Stimulated activated CD4-positive, alpha-beta T cell treated with anti-CD3 and anti-CD28 coated beads, Interleukin-4, amount 100 ng/mL, for 1 hour (primary cell): ENCODE results near the gene WNT9B.

Experiments
- DNase-seq: peaks from one replicate; pipeline ENCODE4 v3.0.0-alpha.2; 2020

Gene WNT9B

DNA sequence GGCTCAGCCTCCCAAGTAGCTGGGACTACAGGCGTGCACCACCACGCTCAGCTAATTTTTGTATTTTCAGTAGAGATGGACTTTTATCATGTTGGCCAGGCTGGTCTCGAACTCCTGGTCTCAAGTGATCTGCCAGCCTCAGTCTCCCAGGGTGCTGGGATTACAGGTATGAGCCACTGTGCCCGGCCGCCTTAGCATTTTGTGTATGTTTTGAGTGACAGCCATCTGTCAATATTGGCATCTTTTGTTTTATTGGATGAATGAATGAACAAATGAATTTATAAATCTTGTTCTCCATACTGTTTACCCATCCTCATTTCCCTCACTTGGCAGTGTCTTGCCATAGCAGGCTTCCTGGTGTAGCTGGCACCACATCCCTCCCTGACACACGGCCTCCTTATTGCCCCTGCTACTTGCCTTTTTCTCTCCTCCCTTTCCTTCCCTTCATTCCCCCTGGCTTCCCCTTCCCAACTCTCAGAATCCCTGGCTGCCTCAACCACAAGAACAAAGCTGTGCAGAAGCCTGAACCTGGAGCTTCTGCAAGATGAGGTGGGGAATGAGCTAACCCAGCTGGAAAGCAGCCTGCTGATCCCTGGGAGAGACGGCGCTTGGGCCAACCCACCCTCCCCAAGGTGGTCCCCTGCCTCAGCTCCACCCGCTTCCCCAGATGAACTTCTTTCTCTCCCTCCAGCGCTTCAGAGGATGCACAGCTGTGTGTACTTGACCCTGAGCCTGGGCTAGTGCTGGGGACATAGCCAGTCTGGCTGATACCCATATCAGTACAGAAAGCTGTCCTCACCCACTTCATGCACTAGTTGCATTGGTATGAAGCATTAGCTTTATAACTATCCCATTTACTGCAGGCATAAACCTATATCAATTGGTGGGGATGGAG lies 34.3 kb downstream of the WNT9B start:
- no peak for DNase-seq

DNA sequence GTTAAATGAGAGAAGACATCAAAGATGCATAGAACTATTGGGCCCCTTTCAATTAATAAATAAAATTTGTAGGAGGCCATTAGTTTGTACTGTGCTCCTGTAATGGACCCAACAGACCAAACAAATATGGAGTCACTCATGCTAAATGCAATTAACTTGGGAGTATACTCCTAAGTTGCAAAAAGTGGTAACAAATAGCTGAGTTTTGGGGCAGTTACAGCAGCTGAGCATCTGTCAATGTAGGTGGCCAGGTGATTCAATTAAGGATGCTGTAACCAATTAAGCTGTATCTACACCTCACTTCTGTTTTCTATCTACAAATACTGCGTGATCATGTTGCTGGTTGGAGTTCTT lies 34.9 kb downstream of the WNT9B start:
- no peak for DNase-seq

- no peak for DNase-seq
Measured at GRCh38 chr17:46887717-46888116, 36.3 kb downstream of the WNT9B start.

GRCh38 chr17:46888727-46889126 lies 37.3 kb downstream of the WNT9B start:
- DNase-seq, result no peak

- DNase-seq, result no peak
Measured at GRCh38 chr17:46889519-46889918, 38.1 kb downstream of the WNT9B start.

DNA sequence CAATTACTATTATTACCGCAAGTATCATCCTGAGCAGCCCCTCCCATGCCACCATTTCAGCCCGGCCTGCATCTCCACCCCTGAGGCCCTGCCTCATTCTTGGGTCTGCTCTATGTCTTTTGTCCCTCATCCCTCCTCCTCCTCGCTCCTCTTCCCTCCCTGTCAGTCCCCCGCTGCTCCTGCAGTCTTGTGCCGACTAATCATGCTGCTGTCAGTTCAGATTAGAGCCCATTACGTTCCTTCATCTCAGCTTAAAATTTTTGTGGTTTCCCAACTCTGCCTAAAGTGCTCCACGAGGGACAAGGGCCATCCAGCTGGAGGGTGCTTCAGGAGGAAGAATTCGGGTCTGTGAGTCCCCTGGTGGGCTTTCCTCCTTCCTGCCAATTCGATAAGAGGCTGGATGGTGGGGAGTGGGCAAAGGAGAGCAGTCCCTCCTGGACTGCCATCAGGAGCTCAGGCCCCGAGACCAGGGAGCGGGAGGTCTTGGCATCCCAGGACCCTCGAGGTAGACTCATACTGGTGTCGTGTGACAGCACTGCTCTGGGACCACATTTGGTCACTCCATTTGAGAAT lies 38.7 kb downstream of the WNT9B start:
- no peak for DNase-seq

GRCh38 chr17:46890638-46891037 lies 39.3 kb downstream of the WNT9B start:
- no peak for DNase-seq

GRCh38 chr17:46892192-46892703 lies 40.9 kb downstream of the WNT9B start:
- DNase-seq, result no peak

GRCh38 chr17:46894024-46894423 lies 42.6 kb downstream of the WNT9B start:
- no peak for DNase-seq

DNA sequence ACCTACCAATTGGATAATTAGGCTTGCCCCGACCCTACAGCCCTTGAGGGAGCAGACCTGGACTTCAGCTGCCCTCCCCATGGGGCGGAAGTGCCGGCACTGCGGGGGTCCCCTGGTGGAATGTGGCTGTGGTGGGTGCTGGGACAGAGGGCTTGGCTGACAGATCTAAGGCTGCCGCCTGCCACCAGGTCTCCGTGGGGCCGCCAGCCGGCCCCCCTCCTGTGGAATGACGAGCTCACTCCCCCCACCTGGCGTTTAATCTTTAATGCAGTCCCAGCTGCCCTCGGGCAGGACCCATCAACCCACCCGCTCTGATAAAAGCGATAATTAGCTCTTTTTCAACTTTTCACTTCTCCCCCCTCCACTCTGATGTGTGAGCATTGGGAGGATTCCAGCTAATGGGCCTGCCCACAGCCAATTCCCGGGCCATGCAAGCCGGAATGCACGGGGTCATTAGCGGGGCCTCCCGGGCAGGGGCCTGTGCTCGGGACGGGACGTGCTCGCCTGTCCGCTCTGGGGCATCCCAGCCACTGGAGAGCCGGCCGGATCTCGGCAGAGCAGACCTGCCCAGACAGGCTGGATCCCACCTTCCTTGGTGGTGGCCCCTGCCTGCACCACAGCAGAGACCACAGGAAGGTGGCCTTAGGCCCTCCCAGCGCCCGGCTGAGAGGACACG lies 43.2 kb downstream of the WNT9B start:
- no peak for DNase-seq

- DNase-seq, result no peak
Measured at GRCh38 chr17:46895171-46895570, 43.8 kb downstream of the WNT9B start.

DNA sequence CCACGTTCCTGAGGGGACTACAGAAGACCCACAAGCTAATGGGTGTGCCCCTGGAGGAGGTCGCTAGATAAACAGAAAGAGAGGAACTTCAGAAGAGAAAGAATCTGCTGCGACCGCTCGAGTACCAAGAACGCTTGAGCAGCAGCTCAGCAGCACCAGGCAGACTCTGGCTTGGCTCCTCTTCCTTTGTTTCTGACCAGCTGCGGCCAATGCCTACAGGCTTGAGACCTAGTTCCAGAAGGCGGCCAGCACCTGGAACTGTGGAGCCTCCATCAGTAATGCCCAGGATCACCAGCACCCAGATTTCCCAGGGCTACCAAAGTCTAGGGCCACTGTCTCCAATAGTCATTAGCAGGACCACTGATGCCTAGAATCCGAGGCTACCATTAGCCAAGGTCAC lies 45.6 kb downstream of the WNT9B start:
- no peak for DNase-seq

GRCh38 chr17:46898364-46898763 lies 47.0 kb downstream of the WNT9B start:
- no peak for DNase-seq

- DNase-seq, result no peak
Measured at GRCh38 chr17:46898860-46899259, 47.5 kb downstream of the WNT9B start.

- DNase-seq, result no peak
Measured at GRCh38 chr17:46901291-46901690, 49.9 kb downstream of the WNT9B start.

DNA sequence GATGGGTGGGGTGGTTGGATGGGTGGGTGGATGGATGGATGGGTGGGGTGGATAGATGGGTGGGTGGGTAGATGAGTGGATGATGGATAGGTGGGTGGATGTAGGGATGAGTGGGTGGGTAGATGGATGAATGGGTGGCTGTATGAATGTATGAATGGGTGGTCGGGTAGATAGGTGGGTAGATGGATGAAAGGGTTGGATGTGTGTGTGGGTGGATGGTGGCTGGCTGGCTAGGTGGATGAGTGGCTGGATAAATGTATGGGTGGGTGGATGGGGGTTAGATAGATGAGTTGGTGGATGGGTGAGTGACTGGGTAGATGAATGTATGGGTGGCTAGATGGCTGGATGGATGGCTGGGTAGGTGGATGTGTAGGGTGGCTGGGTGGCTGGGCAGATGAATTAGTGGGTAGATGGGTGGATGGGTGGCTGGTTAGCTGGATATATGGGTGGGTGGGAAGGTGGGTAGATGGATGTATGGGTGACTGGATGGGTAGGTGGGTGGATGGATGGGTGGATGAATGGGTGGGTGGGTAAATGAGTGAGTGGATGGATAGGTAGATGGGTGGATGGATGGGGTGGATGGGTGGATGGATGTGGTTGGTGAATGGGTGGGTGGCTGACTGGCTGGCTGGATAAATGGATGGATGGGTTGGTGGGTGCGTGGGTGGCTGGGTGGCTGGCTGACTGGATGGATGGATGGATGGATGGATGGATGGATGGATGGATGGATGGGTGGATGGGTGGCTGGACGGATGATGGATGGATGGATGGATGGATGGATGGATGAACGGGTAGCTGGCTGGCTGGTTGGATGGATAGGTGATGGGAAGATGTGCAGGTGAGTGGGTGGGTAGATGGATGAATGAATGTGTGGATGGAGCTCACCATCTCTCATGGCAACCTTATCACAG lies 52.6 kb downstream of the WNT9B start:
- DNase-seq, result no peak

GRCh38 chr17:46908068-46908737 lies 56.8 kb downstream of the WNT9B start:
- no peak for DNase-seq

DNA sequence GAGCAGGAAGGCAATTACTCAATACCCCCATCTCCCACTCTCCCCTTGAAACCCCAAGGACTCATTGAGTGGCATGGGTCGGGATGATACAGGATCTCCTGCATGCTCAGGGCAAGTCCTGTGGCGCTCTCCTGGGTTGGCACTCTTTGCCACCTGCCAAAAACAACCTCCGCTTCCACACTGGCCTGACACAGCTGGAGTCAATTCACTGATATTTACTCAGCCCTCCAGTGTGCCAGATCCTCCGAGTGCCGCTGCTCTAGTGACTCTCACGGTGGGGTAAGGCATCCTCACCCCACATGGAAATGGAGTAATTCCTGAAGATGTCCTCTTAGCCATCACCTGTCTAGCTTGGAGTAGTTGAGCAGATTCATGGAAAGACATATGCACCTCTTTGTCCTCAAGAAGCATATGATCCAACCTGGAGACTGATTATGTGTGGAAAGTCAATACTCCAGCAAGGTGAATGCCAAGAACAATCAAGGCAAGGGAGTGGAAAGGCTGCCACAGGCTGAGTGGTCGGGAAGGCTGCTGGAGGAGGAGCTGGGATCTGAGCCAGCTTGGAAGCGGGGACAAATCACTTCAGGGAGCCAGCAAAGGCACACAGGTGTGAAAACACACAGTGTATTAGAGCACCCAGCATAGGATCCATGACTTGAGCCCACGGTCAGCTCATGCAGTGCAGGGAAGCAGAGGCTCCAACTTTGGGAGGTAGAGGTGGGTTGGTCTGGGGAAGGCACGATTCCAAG lies 59.0 kb downstream of the WNT9B start:
- no peak for DNase-seq

DNA sequence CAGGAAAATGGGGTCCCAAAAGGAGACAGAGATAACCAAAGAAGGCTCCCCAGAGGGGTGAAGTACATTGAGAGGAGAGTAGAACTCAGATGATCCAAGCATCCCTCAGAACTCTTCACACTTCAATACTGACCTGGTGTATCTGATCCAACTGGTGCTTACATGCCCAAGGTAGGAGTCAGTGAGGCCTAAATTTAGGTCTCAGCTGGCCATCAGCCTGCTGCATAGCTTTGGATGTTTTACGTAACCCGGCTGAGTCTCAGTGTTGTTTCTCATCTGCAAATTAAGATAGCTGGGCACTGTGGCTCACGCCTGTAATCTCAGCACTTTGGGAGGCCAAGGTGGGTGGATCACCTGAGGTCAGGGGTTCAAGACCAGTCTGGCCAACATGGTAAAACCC lies 59.9 kb downstream of the WNT9B start:
- DNase-seq, result no peak

DNA sequence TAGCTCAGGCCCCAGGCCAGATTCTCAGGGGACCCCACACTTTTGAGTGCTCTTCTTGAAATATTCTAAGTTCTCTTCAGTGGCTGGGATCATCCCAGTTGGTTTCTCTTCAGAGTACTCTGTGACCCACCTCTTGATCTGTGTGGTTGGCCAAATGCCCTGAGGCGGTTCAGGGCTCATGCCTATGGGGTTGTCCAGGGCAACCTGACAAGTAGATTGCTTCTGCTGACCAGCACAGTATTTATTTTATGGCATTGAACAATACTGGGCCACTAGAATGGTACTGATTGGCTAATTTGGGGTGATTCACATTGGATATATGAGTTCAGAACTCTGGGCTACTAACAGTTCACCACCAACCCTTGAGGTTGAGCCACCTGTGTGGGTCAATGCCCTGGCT lies 64.2 kb downstream of the WNT9B start:
- DNase-seq, result no peak

- no peak for DNase-seq
Measured at GRCh38 chr17:46916211-46916610, 64.8 kb downstream of the WNT9B start.

DNA sequence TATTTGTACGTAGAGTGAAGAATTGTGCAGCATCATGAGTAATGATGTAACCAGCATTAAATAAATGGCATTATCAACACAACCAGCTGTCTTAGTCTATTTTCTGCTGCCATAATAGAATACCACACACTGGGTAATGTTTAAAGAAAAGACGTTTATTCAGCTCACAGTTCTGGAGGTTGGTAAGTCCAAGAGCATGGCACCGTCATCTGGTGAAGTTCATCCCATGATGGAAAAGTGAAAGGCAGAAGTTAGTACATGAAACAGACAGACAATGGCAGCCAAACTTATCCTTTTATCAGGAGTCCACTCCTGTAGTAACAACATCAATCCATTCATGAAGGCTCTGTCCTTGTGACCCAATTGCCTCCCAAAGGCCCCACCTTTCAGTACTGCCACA lies 65.2 kb downstream of the WNT9B start:
- DNase-seq, result no peak
